ENCODE measurements around the gene HOXC9.

Gene HOXC9

DNA sequence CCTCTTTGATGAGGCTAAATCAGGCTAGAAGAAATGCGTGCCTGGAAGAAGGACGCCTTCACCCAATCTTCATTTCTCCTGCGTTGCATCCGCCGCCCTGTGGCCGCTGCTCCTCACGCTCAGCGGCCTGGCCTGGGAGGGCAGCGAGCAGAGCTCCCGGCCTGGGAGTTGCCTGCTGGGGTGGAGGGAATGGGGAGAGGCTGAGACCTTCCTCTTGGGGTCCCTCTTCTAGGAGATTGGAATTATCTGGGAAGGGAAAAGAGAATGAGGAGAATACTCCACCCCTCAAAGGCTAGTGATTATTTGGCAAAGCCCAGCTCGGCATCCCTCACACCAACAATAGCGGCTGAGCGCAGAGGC is 47.6 kb upstream of the HOXC9 start:
- peaks cover 27% of the 10 kb centered on the region for H3K27me3 ChIP-seq (ENCODE audit: control insufficient read depth, insufficient read depth, low read length)
- TF ChIP-seq, protein P1, sequence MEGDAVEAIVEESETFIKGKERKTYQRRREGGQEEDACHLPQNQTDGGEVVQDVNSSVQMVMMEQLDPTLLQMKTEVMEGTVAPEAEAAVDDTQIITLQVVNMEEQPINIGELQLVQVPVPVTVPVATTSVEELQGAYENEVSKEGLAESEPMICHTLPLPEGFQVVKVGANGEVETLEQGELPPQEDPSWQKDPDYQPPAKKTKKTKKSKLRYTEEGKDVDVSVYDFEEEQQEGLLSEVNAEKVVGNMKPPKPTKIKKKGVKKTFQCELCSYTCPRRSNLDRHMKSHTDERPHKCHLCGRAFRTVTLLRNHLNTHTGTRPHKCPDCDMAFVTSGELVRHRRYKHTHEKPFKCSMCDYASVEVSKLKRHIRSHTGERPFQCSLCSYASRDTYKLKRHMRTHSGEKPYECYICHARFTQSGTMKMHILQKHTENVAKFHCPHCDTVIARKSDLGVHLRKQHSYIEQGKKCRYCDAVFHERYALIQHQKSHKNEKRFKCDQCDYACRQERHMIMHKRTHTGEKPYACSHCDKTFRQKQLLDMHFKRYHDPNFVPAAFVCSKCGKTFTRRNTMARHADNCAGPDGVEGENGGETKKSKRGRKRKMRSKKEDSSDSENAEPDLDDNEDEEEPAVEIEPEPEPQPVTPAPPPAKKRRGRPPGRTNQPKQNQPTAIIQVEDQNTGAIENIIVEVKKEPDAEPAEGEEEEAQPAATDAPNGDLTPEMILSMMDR (IDR thresholded peaks at IDR 0.05) = no peak

DNA sequence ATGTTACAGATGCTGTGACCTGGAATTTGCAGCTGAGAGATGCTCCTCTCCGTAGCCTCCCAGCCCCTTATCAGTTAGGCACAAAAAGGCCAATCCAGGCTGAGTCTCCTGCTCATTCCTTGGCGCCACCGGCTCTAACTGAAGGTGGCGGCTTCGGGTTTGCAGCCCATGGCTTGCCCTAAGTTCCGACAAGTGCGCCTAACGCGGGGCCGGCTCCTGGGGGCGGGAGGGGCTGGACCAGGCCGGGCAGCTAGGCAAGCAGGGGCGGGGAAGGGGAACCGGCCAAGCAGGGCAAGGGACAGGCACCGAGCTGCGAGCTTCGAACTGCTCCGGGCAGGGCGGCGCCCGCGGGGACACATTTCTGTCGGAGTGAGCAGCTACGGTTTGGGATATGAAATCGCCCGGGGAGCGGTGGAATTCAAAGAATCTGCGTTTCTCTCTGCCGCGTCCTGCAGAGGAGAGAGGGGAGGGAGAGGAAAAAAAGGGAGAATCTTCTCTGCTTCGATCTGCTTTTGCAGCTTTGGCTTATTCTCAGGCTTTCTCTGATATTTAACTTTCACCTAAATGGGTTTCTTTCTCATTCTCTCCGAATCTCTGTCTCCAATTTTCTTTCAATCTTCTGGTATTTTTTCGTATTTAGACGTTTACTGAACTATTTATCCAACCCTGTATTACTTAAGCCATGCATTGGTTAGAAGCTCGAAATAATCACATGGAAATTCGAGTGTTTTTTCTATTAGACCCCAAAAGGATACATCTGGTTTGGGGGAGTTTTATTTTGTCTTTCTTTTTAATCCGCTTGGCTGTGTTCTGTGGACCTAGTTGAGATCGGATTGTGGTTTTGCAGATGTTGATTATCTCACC is 46.9 kb upstream of the HOXC9 start:
- Histone ChIP-seq H3K9me3 (ENCODE audit: control insufficient read depth, low read length) (no peaks in the 10 kb centered on the region), H3K4me1 (no peaks in the 10 kb centered on the region), H3K27ac (no peak overlapping the region), H3K27me3 (ENCODE audit: control insufficient read depth, insufficient read depth, low read length) (peaks cover 27% of the 10 kb centered on the region), H3K9ac (no peak overlapping the region), H3K36me3 (ENCODE audit: control insufficient read depth, insufficient read depth, low read length) (no peaks in the 10 kb centered on the region), H3K79me2 (no peaks in the 10 kb centered on the region), H3K4me3 (ENCODE audit: low read depth, low read length) (no peak overlapping the region), H2AFZ (no peak overlapping the region), H3K4me2 (ENCODE audit: low read length) (no peak overlapping the region)
- TF ChIP-seq, protein P1 (IDR thresholded peaks at IDR 0.05) = no peak

More for the DNA sequence above, 47.6 kb upstream of the HOXC9 start:
- H3K4me2 ChIP-seq (ENCODE audit: low read length) = no peak overlapping the region
- no peaks in the 10 kb centered on the region for H3K9me3 ChIP-seq (ENCODE audit: control insufficient read depth, low read length)
- no peaks in the 10 kb centered on the region for H3K4me1 ChIP-seq
- H2AFZ ChIP-seq = no peak overlapping the region
- no peak overlapping the region for H3K9ac ChIP-seq
- H3K36me3 ChIP-seq (ENCODE audit: control insufficient read depth, insufficient read depth, low read length) = no peaks in the 10 kb centered on the region
- H3K4me3 ChIP-seq (ENCODE audit: low read depth, low read length) = no peak overlapping the region
- no peak overlapping the region for H3K27ac ChIP-seq
- H3K79me2 ChIP-seq = no peaks in the 10 kb centered on the region

GRCh38 chr12:53953831-53954693 is 45.9 kb upstream of the HOXC9 start:
- TF ChIP-seq, protein P1 (IDR thresholded peaks at IDR 0.05) = no peak
- H3K79me2 ChIP-seq = no peaks in the 10 kb centered on the region
- H3K9me3 ChIP-seq (ENCODE audit: control insufficient read depth, low read length) = no peaks in the 10 kb centered on the region
- peaks cover 30% of the 10 kb centered on the region for H3K27me3 ChIP-seq (ENCODE audit: control insufficient read depth, insufficient read depth, low read length)
- no peak overlapping the region for H3K9ac ChIP-seq
- no peak overlapping the region for H3K4me2 ChIP-seq (ENCODE audit: low read length)
- H3K4me1 ChIP-seq = no peaks in the 10 kb centered on the region
- no peak overlapping the region for H3K27ac ChIP-seq
- no peaks in the 10 kb centered on the region for H3K36me3 ChIP-seq (ENCODE audit: control insufficient read depth, insufficient read depth, low read length)
- H3K4me3 ChIP-seq (ENCODE audit: low read depth, low read length) = no peak overlapping the region
- H2AFZ ChIP-seq = no peak overlapping the region

DNA sequence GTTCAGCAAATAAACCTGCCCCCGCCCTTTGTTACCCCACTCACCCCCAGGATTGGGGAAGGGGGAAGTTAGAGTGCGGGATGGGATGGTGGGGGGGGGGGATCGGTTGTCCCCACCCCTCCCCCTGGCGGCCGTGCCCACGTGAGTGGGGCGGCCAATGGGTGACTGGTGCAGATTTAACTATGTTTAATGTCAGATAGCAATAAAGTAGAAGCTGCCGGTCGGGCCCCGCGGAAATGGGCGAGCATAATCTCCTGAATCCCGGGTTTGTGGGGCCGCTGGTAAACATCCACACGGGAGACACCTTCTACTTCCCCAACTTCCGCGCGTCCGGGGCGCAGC is 45.3 kb upstream of the HOXC9 start, which contains the start of gene HOXC12:
HOXC12 (plus strand) TSS at position 210 of the 342 bp plus-strand sequence; CDS start at position 237, 27 bp downstream.
- peaks cover 32% of the 10 kb centered on the region for H3K27me3 ChIP-seq (ENCODE audit: control insufficient read depth, insufficient read depth, low read length)
- TF ChIP-seq, protein P1 (IDR thresholded peaks at IDR 0.05) = no peak

More for the DNA sequence above, 45.3 kb upstream of the HOXC9 start, which contains the start of gene HOXC12:
- Histone ChIP-seq H3K79me2 (no peaks in the 10 kb centered on the region), H3K9ac (no peak within 1 kb of the TSS), H2AFZ (no peak within 1 kb of the TSS), H3K36me3 (ENCODE audit: control insufficient read depth, insufficient read depth, low read length) (no peaks in the 10 kb centered on the region), H3K4me1 (no peaks in the 10 kb centered on the region), H3K4me2 (ENCODE audit: low read length) (no peak within 1 kb of the TSS), H3K27ac (no peak within 1 kb of the TSS), H3K4me3 (ENCODE audit: low read depth, low read length) (no peak within 1 kb of the TSS), H3K9me3 (ENCODE audit: control insufficient read depth, low read length) (no peaks in the 10 kb centered on the region)
